ENCODE results near the gene HAND1.
A peak's percentile ranks its signal among the peaks of the same experiment; 100 is the strongest.

Gene HAND1

DNA sequence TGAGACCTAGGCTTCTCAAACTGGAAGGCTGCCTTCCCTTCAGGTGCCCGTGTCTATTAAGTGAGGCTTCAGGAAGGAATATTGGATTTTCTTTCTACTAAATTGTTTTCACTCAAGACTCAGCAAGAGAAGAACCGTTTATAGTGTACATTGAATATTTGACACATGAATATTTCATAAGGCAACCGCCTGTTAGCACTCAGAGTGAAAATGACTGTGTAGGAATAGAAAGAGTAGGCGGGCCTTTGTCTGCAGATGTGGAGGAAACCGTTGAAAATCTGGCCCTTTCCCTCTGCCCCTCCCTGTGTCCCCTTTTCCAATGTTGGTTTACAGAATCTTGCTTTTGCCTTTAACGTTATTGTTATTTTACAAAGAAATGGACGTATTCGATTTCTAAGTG is 26.1 kb downstream of the HAND1 start:
- CTCF ChIA-PET, result no interaction called here
- POLR2A ChIA-PET, result no interaction called here
- TF ChIP-seq BHLHE40 (IDR thresholded peaks at IDR 0.05; ENCODE audit: borderline replicate concordance) (no peak), LEF1 (IDR thresholded peaks at IDR 0.05; ENCODE audit: borderline replicate concordance) (no peak), ELF4 (IDR thresholded peaks at IDR 0.05) (no peak)
- no peak for DNase-seq (ENCODE audit: extremely low spot score)

DNA sequence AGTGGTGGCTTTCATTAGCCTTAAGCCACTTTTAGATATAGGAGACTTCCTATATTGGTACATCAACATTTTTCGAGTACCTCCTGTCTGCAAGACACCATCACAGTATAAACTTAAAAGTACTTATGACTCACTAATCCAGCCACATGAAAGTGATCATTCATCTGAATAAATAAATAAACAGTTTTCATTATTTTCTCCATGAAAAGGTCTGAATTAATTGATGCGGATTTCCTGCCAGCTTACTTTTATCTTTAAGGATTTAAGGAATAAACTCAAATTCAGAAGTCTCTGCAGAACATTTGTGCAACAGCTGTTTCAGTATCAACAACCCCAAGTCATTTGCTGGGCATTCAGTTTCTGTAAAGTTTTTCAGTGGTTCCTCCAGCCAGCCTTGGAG is 28.2 kb downstream of the HAND1 start:
- ChIA-PET CTCF (no interaction called here), POLR2A (interaction anchor here (0.8 kb wide), 1 partner anchor 10 kb away, joined by 3 read pairs; no protein-coding TSS in a partner anchor)
- DNase-seq (ENCODE audit: extremely low spot score), result no peak
- TF ChIP-seq TARDBP (IDR thresholded peaks at IDR 0.05) (no peak), NFRKB (IDR thresholded peaks at IDR 0.05) (no peak)

DNA sequence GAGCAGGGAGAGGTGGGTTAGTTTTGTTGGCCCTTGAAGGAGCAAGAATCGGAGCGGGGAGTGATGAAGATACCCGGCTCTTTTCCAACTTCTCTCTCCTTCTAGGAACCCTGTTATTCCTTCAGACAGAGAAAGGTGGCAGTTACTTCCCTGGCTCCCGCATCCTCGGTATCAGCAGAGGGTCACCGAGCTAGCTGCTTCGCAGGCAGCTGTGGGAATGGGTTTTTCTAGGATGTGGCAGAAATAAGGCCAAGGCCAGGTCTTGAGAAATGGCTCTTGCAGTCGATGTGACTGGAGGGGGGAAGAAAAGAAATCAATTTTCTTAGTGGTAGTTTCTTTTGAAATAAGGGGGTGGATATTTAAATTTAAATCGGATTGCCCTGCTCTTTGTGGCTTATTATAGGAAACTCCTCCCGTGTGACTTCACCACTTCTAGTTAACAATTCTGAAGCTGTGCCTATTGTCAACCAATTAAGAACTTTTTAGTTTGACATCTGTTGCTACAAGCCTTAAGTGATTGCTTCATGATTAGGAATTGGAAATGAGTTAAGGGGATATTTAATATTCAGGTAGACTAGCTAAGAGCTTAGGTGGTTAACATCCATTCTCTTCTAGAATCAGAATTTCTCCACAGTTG is 30.8 kb downstream of the HAND1 start:
- DNase-seq (ENCODE audit: extremely low spot score), result no peak
- POLR2A ChIA-PET, result interaction anchor here (1.2 to 2.6 kb wide), 3 partner anchors 17 to 409 kb away, joined by 3 to 7 read pairs (median 5); partner anchors contain the start of genes FAM114A2 and MFAP3
- no peak for TF ChIP-seq SUZ12 (IDR thresholded peaks at IDR 0.05)
- TF ChIP-seq CTBP1 (IDR thresholded peaks at IDR 0.05; ENCODE audit: borderline replicate concordance), result no peak
- TF ChIP-seq LEF1 (IDR thresholded peaks at IDR 0.05; ENCODE audit: borderline replicate concordance), result no peak
- no peak for TF ChIP-seq BHLHE40 (IDR thresholded peaks at IDR 0.05; ENCODE audit: borderline replicate concordance)
- TF ChIP-seq NFRKB (IDR thresholded peaks at IDR 0.05), result no peak
- no peak for TF ChIP-seq FOXA1 (IDR thresholded peaks at IDR 0.05)
- TF ChIP-seq FOXK2 (IDR thresholded peaks at IDR 0.05), result no peak
- CTCF ChIA-PET, result no interaction called here

DNA sequence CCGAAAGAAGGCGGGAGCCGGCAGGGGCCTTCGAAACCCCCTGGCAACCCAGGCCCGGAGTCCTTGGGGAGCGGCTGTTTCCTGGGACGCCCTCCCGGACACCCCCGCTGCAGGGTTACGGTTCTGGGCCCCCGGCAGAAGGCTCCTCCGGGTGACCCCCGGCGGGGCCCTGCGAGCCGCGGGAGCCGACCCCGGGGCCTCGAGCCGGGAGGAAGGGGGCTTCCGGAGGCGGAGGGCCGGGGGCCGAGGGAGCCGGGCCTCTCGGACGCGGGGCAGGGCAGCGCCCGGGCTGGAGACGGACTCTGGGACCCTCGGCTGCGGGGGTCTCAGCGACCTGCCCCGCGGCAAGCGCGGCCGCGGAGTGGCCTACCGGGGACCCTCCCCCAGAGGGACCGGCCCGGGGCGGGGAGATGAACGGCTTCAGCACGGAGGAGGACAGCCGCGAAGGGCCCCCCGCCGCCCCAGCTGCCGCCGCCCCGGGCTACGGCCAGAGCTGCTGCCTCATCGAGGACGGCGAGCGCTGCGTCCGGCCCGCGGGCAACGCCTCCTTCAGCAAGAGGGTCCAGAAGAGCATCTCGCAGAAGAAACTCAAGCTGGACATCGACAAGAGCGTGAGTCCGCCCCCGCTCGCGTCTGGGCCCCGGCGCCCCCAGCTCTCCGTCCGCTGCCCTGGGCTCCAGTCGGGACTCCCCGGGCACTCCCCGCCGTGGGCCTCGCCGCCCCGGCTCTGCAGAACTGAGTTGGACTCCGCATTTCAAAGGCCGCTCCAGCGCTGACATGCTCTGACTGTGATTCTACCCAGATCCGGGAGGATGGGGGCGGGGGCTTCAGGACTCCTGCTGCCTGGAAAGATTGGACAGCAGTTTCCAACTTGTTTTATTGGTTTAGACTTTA is 31.6 kb downstream of the HAND1 start:
- no peak for TF ChIP-seq FOXM1 (IDR thresholded peaks at IDR 0.05; ENCODE audit: borderline replicate concordance)
- TF ChIP-seq, protein P1, sequence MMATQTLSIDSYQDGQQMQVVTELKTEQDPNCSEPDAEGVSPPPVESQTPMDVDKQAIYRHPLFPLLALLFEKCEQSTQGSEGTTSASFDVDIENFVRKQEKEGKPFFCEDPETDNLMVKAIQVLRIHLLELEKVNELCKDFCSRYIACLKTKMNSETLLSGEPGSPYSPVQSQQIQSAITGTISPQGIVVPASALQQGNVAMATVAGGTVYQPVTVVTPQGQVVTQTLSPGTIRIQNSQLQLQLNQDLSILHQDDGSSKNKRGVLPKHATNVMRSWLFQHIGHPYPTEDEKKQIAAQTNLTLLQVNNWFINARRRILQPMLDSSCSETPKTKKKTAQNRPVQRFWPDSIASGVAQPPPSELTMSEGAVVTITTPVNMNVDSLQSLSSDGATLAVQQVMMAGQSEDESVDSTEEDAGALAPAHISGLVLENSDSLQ (IDR thresholded peaks at IDR 0.05), result no peak
- TF ChIP-seq SUZ12 (IDR thresholded peaks at IDR 0.05), result no peak
- no peak for TF ChIP-seq TARDBP (IDR thresholded peaks at IDR 0.05)
- no peak for TF ChIP-seq SP1 (IDR thresholded peaks at IDR 0.05)
- TF ChIP-seq CTBP1 (IDR thresholded peaks at IDR 0.05; ENCODE audit: borderline replicate concordance), result no peak
- no peak for TF ChIP-seq ELF4 (IDR thresholded peaks at IDR 0.05)
- no peak for TF ChIP-seq FOXK2 (IDR thresholded peaks at IDR 0.05)
- TF ChIP-seq ZNF384 (IDR thresholded peaks at IDR 0.05), result no peak
- TF ChIP-seq HDGF (IDR thresholded peaks at IDR 0.05; ENCODE audit: borderline replicate concordance), result no peak
- no peak for TF ChIP-seq ARNT (IDR thresholded peaks at IDR 0.05)
- TF ChIP-seq LEF1 (IDR thresholded peaks at IDR 0.05; ENCODE audit: borderline replicate concordance), result no peak
- DNase-seq (ENCODE audit: extremely low spot score), result peak; percentile 58
- POLR2A ChIA-PET, result interaction anchor here (1.2 to 2.6 kb wide), 3 partner anchors 16 to 408 kb away, joined by 3 to 7 read pairs (median 5); partner anchors contain the start of genes FAM114A2 and MFAP3
- CTCF ChIA-PET, result no interaction called here

DNA sequence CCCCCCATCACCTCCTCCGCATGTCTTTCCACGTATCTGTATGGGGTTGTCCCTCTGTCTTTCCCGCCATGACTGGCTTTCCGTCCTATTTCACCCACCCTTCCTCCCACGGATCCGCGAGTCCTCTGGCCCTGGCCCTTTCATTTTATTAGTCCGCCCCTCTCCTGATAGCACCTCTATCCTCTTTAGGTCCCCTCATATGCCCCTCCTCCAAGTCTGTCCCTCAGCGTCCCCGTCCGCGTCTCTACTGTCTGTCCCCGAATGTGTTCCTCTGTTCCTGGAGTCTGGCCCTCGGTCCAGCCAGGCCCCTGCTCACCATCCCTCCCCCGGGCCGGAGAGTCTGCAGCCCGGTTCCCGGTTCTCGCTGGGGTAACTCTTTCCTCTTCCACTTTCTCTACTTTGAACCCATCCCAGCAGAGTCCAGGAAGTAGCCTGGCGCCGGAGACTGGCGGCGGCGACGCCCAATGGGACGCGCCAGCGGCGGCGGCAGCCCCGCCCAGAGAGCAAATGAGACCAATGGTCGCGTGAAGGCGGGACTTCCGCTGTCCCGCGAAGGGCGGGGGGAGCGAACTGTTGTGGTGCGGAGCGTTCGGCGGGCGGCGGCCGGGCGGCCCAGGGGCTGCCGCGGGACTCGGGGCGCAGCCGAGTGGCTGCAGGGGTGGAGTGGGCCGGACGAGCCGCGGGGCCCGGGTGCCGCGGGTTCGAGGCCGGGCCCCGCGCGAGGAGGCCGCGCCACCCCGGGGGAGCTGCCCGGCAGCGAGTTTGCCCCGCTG is 32.4 kb downstream of the HAND1 start, which contains the start of gene SAP30L:
SAP30L (plus strand) TSS at position 576 of the 773 bp plus-strand sequence. CDS start 608 bp downstream, outside the sequence.
- DNase-seq (ENCODE audit: extremely low spot score), result peak; percentile 99
- TF ChIP-seq ZNF384 (IDR thresholded peaks at IDR 0.05) (no peak), ELF4 (IDR thresholded peaks at IDR 0.05) (peak; percentile 88), ARNT (IDR thresholded peaks at IDR 0.05) (no peak)
- TF ChIP-seq, protein P1 (IDR thresholded peaks at IDR 0.05), result peak; percentile 99
- ChIA-PET POLR2A (interaction anchor here (1.2 to 2.6 kb wide), 3 partner anchors 16 to 407 kb away, joined by 3 to 7 read pairs (median 5); partner anchors contain the start of genes FAM114A2 and MFAP3), CTCF (no interaction called here)

DNA sequence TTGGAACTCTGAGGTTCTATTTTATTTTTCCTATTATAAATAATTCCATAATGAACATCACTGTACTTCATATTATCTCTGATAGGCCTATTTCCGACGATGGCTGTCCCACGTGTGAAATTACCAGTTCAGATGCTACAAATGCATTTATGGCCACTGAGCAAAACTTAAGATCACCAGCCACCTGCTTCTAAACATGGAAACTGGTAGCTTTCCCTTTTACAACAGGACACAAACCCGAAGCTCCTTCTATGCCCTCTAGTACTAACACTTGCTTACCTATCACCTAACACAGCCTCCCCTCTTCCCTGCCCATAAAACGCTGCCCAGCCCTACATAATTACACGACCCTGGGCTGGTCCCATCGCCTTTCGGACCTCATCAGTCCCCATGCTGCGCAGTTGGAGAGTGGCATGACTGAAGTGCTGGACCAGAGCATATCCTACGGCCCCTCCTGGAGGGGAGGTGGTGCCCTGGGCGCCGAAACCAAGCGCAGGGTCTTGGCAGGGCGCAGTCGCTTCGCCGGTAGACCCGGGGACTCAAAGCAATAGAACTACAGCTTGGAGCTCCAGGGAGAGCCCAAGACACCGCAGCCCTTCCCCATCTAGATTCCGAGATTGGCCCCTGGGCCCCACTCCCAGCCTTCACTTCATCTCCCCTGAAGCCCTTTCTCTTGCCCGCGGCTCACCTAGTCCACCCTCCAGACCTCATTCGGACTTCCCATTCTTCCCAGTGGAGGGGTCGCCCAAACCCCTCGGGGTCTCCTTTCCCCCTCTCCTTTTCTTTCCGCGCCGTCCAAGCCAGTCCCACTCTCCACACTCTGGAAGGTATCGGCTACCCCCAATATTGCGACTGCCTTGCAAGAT is 33.2 kb downstream of the HAND1 start:
- TF ChIP-seq L3MBTL2 (conservative IDR thresholded peaks at IDR 0.05) (peak; percentile 40; the same call in 1 of the 2 replicates), BHLHE40 (IDR thresholded peaks at IDR 0.05; ENCODE audit: borderline replicate concordance) (no peak)
- CTCF ChIA-PET, result interaction anchor here (0.6 kb wide), 1 partner anchor 704 kb away, joined by 3 read pairs; no protein-coding TSS in a partner anchor
- DNase-seq (ENCODE audit: extremely low spot score), result peak; percentile 41
- POLR2A ChIA-PET, result no interaction called here

Measured in HEK293T (cell line).